Measurements from ENCODE around the gene SLC30A4.
A peak's percentile ranks its signal among the peaks of the same experiment; 100 is the strongest.

SLC30A4 gene

DNA sequence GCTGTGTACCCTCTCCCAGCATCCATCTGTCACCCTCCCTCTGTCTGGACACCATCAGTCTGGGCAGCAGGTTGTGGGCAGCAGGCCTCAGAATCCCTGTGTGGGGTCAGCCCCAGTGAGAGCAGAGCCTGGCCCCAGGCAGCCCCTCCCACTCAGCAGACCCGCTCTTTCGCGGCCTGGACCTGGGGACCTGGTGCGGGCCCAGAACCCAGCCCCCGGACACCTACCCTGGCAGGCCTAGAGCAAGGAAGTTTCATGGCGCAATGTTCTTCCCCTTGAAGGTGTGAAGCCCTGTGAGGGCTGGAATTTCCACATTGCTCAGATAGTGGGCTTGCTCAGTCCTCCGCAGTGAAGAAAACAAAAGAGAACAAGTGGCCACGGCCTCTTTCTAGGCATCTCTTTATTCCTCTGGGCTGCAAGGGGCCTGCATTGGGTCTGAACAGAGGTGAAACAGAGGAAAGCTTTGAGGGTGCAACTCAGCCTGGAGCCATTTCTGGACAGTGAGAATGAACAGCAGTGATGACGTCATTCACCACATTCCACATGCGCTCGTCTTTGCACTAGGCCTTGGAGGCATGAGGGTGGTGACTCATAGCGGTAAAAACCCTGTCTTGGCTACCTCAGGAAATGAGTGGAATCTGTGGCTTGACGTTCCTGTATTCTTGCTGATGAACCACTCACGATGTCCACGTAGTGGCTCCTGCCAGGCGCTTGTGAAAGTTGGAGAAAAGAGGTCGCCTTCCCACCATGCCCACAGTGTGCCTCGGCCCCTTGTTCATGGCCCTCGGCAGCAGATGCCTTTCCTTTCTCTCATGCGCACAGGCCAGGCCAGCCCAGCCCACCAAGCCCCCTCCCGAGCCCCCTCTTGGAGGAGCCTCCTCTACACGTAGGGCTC, 66.1 kb downstream of the SLC30A4 start:
- DNase-seq, result no peak
- Mint-ChIP-seq H3K27me3 (ENCODE audit: low read depth, poor library complexity) (peaks cover 8% of the 10 kb centered on the region), H3K4me1 (peaks cover 19% of the 10 kb centered on the region), H3K9me3 (peaks cover 13% of the 10 kb centered on the region), H3K27ac (peak overlapping the region; percentile 74), H3K36me3 (ENCODE audit: low read depth) (peaks cover 3% of the 10 kb centered on the region), H3K4me3 (no peak overlapping the region)
- TF ChIP-seq, protein P1, sequence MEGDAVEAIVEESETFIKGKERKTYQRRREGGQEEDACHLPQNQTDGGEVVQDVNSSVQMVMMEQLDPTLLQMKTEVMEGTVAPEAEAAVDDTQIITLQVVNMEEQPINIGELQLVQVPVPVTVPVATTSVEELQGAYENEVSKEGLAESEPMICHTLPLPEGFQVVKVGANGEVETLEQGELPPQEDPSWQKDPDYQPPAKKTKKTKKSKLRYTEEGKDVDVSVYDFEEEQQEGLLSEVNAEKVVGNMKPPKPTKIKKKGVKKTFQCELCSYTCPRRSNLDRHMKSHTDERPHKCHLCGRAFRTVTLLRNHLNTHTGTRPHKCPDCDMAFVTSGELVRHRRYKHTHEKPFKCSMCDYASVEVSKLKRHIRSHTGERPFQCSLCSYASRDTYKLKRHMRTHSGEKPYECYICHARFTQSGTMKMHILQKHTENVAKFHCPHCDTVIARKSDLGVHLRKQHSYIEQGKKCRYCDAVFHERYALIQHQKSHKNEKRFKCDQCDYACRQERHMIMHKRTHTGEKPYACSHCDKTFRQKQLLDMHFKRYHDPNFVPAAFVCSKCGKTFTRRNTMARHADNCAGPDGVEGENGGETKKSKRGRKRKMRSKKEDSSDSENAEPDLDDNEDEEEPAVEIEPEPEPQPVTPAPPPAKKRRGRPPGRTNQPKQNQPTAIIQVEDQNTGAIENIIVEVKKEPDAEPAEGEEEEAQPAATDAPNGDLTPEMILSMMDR (IDR thresholded peaks at IDR 0.05), result no peak

DNA sequence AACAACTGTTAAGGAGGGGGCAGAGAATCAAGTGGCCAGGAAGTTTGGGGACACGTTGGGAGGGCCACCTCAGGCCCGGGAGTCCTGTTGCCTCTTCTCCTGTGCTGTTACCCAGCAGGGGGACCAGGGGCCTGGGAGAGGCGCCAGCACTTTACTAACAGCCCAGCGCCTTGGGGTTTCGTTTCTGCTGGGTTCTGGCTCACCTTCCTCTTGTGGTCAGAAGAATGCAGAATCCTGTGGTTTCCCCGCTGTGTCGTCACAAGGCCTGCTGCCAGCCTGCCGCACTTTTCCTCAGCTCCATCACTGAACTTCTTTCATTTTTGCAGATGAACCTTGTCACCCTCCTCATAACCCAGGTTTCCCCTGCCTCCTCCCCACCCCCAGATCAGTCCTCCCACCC, 67.7 kb downstream of the SLC30A4 start:
- no peak overlapping the region for H3K4me3 Mint-ChIP-seq
- peaks cover 3% of the 10 kb centered on the region for H3K36me3 Mint-ChIP-seq (ENCODE audit: low read depth)
- peaks cover 17% of the 10 kb centered on the region for H3K9me3 Mint-ChIP-seq
- H3K27ac Mint-ChIP-seq, result no peak overlapping the region
- TF ChIP-seq, protein P1 (IDR thresholded peaks at IDR 0.05), result no peak
- peaks cover 19% of the 10 kb centered on the region for H3K4me1 Mint-ChIP-seq
- no peak for DNase-seq
- peaks cover 8% of the 10 kb centered on the region for H3K27me3 Mint-ChIP-seq (ENCODE audit: low read depth, poor library complexity)

DNA sequence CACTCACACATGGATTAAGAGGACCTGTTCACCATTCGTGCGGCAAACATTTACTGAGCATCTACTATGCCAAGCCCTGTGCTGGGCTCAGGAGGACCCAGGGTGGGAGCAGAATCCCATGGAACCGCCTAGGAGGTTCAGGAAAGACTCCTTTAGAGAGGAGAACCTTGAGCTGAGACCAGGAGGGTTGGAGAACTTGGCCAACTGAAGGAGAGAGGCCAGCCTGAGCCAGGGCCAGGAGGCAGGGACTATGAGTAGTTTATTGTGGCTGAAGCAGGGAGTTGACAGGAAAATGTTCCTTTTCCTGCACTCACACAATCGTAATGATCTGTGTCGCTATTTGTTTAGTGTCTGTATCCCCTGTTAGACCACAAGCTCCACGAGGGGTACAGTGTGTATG, 71.3 kb downstream of the SLC30A4 start:
- Mint-ChIP-seq H3K4me1 (peaks cover 7% of the 10 kb centered on the region), H3K9me3 (peaks cover 17% of the 10 kb centered on the region), H3K36me3 (ENCODE audit: low read depth) (peaks cover 3% of the 10 kb centered on the region), H3K27ac (no peak overlapping the region), H3K4me3 (no peak overlapping the region), H3K27me3 (ENCODE audit: low read depth, poor library complexity) (peaks cover 8% of the 10 kb centered on the region)
- TF ChIP-seq, protein P1 (IDR thresholded peaks at IDR 0.05), result no peak
- DNase-seq, result no peak

DNA sequence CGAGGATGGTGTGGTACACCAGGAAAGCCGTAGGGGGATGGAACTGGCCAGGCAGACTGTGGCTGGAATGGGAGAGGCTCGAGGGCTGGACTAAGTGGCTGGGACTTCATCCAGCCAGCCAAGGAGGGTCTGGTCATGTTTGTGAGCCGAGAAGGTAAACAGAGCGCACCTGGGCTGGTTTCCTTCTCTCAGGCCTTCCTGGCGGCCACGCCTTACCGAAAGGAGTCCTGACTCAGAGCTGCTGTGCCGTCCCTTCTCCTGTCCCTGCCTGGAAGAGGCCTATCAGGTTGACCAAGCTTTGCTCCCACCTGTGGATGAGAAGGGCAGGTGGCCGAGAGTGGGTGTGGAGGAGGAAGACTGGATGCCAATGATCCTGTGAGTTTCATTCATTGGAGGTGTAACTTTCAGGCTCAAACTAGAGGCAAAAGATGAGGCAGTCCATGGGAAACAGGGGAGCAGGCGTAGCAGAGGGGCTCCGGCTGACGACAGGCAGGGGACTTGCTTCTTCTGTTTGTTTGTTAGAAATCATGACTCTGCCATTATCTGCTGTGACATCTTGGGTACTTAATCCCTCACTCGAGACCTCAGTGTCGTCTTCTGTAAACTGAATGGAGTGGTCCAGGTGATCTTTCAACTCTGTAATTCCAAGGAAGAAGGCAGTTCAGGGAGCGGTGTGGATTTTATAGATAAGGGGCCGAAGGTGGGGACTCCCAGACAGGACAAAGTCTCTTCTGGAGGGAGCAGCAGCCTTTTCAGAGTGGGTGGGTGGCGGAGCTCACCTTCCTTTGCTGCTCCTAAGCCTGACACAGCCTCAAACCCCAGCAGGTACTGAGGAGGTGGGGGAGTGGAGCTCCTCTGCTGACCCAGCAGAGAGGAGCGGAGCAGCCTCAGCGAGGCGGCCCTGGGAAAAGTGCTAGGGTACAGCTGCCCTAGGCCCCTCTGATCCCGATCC, 72.4 kb downstream of the SLC30A4 start:
- TF ChIP-seq, protein P1 (IDR thresholded peaks at IDR 0.05), result no peak
- Mint-ChIP-seq H3K4me3 (no peak overlapping the region), H3K4me1 (peaks cover 7% of the 10 kb centered on the region), H3K36me3 (ENCODE audit: low read depth) (peaks cover 3% of the 10 kb centered on the region), H3K27ac (peak overlapping the region; percentile 88), H3K9me3 (peaks cover 17% of the 10 kb centered on the region), H3K27me3 (ENCODE audit: low read depth, poor library complexity) (peaks cover 8% of the 10 kb centered on the region)
- no peak for DNase-seq

DNA sequence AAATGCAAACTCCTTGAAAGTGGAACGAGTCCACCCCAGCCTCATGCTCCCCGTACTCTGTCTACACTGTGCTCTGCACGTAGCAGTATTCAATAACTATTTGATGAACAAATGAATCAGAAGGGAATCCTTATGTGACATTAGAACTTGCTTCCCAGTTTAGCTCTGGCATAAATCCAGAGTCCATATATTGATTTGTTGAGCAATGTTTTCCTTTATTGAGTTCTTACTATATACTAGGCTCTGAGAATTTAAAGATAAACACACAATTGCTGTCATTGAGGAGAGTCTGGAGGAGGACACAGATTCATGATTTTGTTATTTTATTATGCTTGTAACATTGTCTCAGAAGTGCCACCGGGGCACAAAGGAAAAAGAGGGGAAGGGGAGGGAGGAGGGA, 73.2 kb downstream of the SLC30A4 start:
- TF ChIP-seq, protein P1 (IDR thresholded peaks at IDR 0.05), result no peak
- no peak for DNase-seq
- peaks cover 3% of the 10 kb centered on the region for H3K36me3 Mint-ChIP-seq (ENCODE audit: low read depth)
- no peak overlapping the region for H3K4me3 Mint-ChIP-seq
- H3K9me3 Mint-ChIP-seq, result peaks cover 17% of the 10 kb centered on the region
- peak overlapping the region; percentile 7 for H3K27ac Mint-ChIP-seq
- peaks cover 8% of the 10 kb centered on the region for H3K27me3 Mint-ChIP-seq (ENCODE audit: low read depth, poor library complexity)
- peaks cover 7% of the 10 kb centered on the region for H3K4me1 Mint-ChIP-seq

Measured in nephron progenitor cell (in vitro differentiated cells).